Measurements from ENCODE around the gene IMPACT.

IMPACT gene

GRCh38 chr18:24479371-24479770 lies 52.9 kb downstream of the IMPACT start:
- DNase-seq (ENCODE audit: low spot score) = no peak

- no peak for DNase-seq (ENCODE audit: low spot score)
Measured at GRCh38 chr18:24482821-24483220, 56.4 kb downstream of the IMPACT start.

- DNase-seq (ENCODE audit: low spot score) = no peak
Measured at GRCh38 chr18:24485681-24486080, 59.2 kb downstream of the IMPACT start.

GRCh38 chr18:24486684-24487083 lies 60.2 kb downstream of the IMPACT start:
- DNase-seq (ENCODE audit: low spot score) = no peak

- DNase-seq (ENCODE audit: low spot score) = no peak
Measured at GRCh38 chr18:24488824-24489493, 62.5 kb downstream of the IMPACT start.

- DNase-seq (ENCODE audit: low spot score) = no peak
Measured at GRCh38 chr18:24490539-24490938, 64.1 kb downstream of the IMPACT start.

GRCh38 chr18:24491927-24492834 lies 65.7 kb downstream of the IMPACT start:
- no peak for DNase-seq (ENCODE audit: low spot score)

GRCh38 chr18:24494586-24494985 lies 68.1 kb downstream of the IMPACT start:
- no peak for DNase-seq (ENCODE audit: low spot score)

GRCh38 chr18:24497031-24497754 lies 70.7 kb downstream of the IMPACT start:
- no peak for DNase-seq (ENCODE audit: low spot score)

GRCh38 chr18:24499814-24500213 lies 73.3 kb downstream of the IMPACT start:
- no peak for DNase-seq (ENCODE audit: low spot score)

GRCh38 chr18:24500217-24500616 lies 73.7 kb downstream of the IMPACT start:
- DNase-seq (ENCODE audit: low spot score) = no peak

GRCh38 chr18:24500766-24501165 lies 74.3 kb downstream of the IMPACT start:
- no peak for DNase-seq (ENCODE audit: low spot score)

- no peak for DNase-seq (ENCODE audit: low spot score)
Measured at GRCh38 chr18:24502667-24503523, 76.4 kb downstream of the IMPACT start.

Data from HuH-7.5 (cell line).